Testis (tissue), 3 donors: ENCODE data around the gene CDH12. TPM values are rescaled to one million over a fixed set of nuclear protein-coding genes. Genes with fewer than 3 reads are reported as not detected.

ENCODE experiments used
- DNase-seq: peaks from one replicate; pipeline ENCODE4 v3.0.0-alpha.2; 2019
- H3K27ac ChIP-seq, 2 donors: fragments of 200-600 bp; sonication (generic); one replicate each; pipeline ENCODE4 v1.5.1; 2019
- H3K27me3 ChIP-seq: fragments of 200-600 bp; sonication (generic); one replicate; pipeline ENCODE4 v1.5.1; 2019
- H3K36me3 ChIP-seq: fragments of 200-600 bp; sonication (generic); one replicate; pipeline ENCODE4 v1.5.1; 2017; ENCODE audit warnings: low read depth; ENCODE audit errors: missing control alignments
- H3K4me1 ChIP-seq: fragments of 200-600 bp; sonication (generic); one replicate; pipeline ENCODE4 v1.5.1; 2019
- H3K4me3 ChIP-seq, 2 donors: fragments of 200-600 bp; sonication (generic); one replicate each; pipeline ENCODE4 v1.5.1; 2017 to 2019
- H3K9me3 ChIP-seq: fragments of 200-600 bp; sonication (generic); one replicate; pipeline ENCODE4 v1.5.1; 2017
- POLR2A ChIP-seq: fragments of 450-650 bp; IDR thresholded peaks from one replicate; pipeline ENCODE4 v1.6.1; 2017; ENCODE audit warnings: antibody characterized with exemption, mild to moderate bottlenecking, moderate library complexity
- WGBS, 2 donors: methylation state at CpG; one replicate each; pipeline ENCODE4 v1.1.5; 2018; 5-methylcytosine and 5-hydroxymethylcytosine counted together
- intact Hi-C: fragments of 100-400 bp; cut with DNase I; formaldehyde crosslinking; loops from one replicate; pipeline ENCODE4 v1.15.1; 2023; ENCODE audit warnings: low total_unique reads
- polyA plus RNA-seq: library from polyadenylated mRNA; stranded (reverse); fragments of 350-450 nt; fragmentation: Illumina TruSeq; extraction: RNeasy Lipid Tissue Mini Kit (QIAGEN cat#74804); gene quantifications from one replicate; pipeline ENCODE4 v1.2.3, GENCODE V29; 2014; ENCODE audit warnings: low read depth, low replicate concordance; ENCODE audit not compliant: insufficient read depth
- total RNA-seq, 2 donors: library from RNA; depleted of rRNA; stranded (reverse); fragments of >200 nt; gene quantifications; one replicate each; pipeline ENCODE4 v1.2.3, GENCODE V29; 2016
- TF ChIP-seq, protein P1 (sequence below), 3 experiments: fragments of 450-650 bp in 2 of 3; fragments of 200-600 bp in 1 of 3; sonication (generic) in 1 of 3; IDR thresholded peaks; one replicate each; pipeline ENCODE4 v1.5.1; 2016 to 2019; ENCODE audit warnings: antibody characterized with exemption in 3 of 3, mild to moderate bottlenecking in 2 of 3, moderate library complexity in 1 of 3

The CDH12 gene
- total and polyA plus RNA-seq, 3 donors from 2014 or later = 0.87 to 2.3 (median 2.3) TPM

DNA sequence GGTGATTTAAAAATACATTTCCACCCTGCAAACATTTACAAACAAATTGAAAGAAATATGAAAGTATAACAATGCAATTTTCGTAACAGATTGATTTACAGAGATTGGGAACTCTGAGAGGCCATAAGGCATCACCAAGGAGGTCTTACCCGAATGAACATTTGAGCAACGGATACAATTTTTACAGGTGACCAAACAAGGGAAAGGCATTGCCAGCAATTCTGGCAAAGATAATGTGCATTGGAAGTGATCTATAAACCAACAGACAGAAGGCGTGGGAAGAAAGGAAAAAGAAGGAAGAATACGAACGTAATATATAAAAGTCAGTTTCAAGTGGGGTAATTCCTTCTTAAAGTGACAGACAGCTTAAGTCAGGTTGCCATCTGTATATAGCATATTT lies 295.9 kb downstream of the CDH12 start:
- no peak overlapping the region for H3K4me3 ChIP-seq
- H3K4me1 ChIP-seq = no peaks in the 10 kb centered on the region
- intact Hi-C loops = no loop called here
- no peaks in the 10 kb centered on the region for H3K27me3 ChIP-seq
- no peak for DNase-seq
- TF ChIP-seq, protein P1, sequence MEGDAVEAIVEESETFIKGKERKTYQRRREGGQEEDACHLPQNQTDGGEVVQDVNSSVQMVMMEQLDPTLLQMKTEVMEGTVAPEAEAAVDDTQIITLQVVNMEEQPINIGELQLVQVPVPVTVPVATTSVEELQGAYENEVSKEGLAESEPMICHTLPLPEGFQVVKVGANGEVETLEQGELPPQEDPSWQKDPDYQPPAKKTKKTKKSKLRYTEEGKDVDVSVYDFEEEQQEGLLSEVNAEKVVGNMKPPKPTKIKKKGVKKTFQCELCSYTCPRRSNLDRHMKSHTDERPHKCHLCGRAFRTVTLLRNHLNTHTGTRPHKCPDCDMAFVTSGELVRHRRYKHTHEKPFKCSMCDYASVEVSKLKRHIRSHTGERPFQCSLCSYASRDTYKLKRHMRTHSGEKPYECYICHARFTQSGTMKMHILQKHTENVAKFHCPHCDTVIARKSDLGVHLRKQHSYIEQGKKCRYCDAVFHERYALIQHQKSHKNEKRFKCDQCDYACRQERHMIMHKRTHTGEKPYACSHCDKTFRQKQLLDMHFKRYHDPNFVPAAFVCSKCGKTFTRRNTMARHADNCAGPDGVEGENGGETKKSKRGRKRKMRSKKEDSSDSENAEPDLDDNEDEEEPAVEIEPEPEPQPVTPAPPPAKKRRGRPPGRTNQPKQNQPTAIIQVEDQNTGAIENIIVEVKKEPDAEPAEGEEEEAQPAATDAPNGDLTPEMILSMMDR (IDR thresholded peaks at IDR 0.05) = no peak
- no peak for TF ChIP-seq POLR2A
- 83 to 84% methylated on average over 6 of the region's 6 CpGs for WGBS, 2 donors
- H3K9me3 ChIP-seq = no peaks in the 10 kb centered on the region
- no peak overlapping the region for H3K27ac ChIP-seq
- H3K36me3 ChIP-seq = no peaks in the 10 kb centered on the region

DNA sequence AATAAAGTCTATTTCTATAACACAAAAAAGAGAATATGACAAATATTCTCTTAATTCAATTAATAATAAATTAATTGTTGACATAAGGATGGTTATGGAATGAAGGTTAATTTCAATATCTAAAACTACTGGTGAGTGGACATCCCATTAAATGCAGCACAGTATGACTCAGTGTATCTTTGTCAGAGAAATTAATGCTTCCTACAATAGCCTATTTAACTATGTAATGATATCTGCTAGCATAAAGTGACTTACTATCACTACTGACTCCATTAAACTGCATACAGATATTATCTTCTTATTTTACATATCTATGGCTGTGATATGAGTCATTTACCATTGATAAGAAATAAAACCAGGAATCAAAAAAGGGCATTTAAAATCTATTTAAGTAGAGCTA lies 298.7 kb downstream of the CDH12 start:
- intact Hi-C loops = no loop called here
- Histone ChIP-seq H3K9me3 (no peaks in the 10 kb centered on the region), H3K27me3 (no peaks in the 10 kb centered on the region), H3K4me3 (no peak overlapping the region), H3K27ac (no peak overlapping the region), H3K4me1 (no peaks in the 10 kb centered on the region), H3K36me3 (no peaks in the 10 kb centered on the region)
- TF ChIP-seq, protein P1 (IDR thresholded peaks at IDR 0.05) = no peak
- TF ChIP-seq POLR2A = no peak
- DNase-seq = no peak

DNA sequence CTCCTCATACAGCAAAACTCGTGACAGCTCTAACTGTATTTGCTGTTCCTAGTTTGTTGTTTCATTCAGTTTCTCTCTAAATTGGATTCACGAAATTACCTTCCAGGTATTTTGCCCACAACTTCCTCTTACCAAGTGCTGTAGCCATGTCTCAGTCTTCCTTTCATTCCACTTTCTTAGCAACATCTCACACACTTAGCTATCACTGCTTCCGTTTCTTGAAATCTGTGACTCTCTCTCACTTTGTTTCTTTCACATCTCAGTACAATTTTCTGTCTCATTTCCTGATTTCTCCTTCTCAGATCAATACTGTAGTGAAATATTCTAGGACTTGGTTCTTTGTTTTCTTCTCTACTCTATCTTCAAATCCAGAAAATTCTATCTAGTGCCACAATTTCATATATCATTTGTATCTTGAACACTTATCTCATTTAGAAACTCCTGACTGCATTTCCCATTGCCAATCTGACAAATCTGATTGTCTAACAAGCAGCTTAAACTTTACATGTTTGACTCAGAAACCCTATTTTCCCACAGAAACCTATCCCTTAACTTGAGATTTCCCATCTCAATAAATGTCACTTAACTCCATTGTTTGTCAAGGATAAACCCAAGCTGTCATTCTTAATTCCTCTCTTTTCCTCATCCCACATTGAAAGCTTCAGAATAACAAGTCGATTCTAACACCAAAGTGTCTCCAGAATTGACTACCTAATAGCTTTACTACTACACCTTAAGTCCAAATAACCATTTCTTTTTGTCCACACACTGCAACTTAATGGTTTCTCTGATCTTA lies 303.1 kb downstream of the CDH12 start:
- 86 to 87% methylated on average over 4 of the region's 4 CpGs for WGBS, 2 donors
- DNase-seq = no peak
- Histone ChIP-seq H3K4me3 (no peak overlapping the region), H3K36me3 (no peaks in the 10 kb centered on the region), H3K27ac (no peak overlapping the region), H3K4me1 (no peaks in the 10 kb centered on the region), H3K9me3 (no peaks in the 10 kb centered on the region), H3K27me3 (no peaks in the 10 kb centered on the region)
- TF ChIP-seq POLR2A = no peak
- TF ChIP-seq, protein P1 (IDR thresholded peaks at IDR 0.05) = no peak
- intact Hi-C loops = no loop called here

DNA sequence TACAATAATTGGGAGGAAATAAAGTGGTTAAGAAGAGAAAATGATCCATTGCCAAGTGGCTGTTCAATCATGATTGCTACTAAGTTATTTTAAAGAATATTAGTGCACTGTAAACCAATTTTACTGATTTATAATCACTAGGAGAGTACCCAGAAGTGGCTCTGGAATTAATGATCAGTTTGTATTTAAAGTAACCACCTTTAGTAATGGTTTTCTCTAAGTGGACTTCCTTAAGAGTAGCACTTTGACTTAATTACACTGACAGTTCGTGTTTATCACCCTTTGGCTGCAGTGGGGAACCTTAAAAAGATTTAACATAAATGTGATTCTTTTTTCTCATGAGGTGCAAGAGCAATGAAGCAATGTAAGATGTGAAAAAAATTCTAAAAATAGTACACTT lies 310.8 kb downstream of the CDH12 start:
- Histone ChIP-seq H3K36me3 (no peaks in the 10 kb centered on the region), H3K4me3 (no peak overlapping the region), H3K27ac (no peak overlapping the region), H3K9me3 (no peaks in the 10 kb centered on the region), H3K4me1 (no peaks in the 10 kb centered on the region), H3K27me3 (no peaks in the 10 kb centered on the region)
- intact Hi-C loops = no loop called here
- WGBS, 2 donors = 58 to 69% methylated on average over 1 of the region's 1 CpG
- no peak for TF ChIP-seq POLR2A
- TF ChIP-seq, protein P1 (IDR thresholded peaks at IDR 0.05) = no peak
- DNase-seq = no peak

DNA sequence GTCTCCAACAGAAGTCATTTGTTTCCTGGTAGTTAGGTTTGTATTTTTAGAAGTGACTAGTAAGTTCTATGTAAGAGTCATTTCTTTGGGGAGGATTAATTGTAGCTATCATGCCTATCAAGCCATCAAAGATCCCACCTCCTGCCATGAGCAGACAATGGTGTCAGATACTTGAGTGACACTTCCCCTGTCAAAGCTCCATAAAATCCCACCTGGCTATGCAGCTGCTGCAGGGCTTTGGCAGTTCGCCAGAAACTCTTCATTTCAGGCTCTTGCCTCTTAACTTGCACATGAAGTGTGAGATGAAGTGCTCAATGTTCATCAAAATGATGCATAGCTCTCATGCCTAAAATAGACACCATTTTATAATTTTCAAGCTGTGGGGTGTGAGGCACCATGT lies 312.1 kb downstream of the CDH12 start:
- Histone ChIP-seq H3K27me3 (no peaks in the 10 kb centered on the region), H3K36me3 (no peaks in the 10 kb centered on the region), H3K27ac (no peak overlapping the region), H3K4me1 (no peaks in the 10 kb centered on the region), H3K9me3 (no peaks in the 10 kb centered on the region), H3K4me3 (no peak overlapping the region)
- WGBS, 2 donors = 35 to 55% methylated on average over 1 of the region's 1 CpG
- no peak for DNase-seq
- intact Hi-C loops = no loop called here
- no peak for TF ChIP-seq POLR2A
- TF ChIP-seq, protein P1 (IDR thresholded peaks at IDR 0.05) = no peak
